Loucy (cell line): Measurements from ENCODE around the gene PLCL1.

Experiments used
- H2AFZ ChIP-seq: fragments of 200-600 bp; sonication (generic); 2 replicates; pipeline ENCODE4 v1.6.0; 2016; ENCODE audit warnings: antibody characterized with exemption, mild to moderate bottlenecking, low read length, moderate library complexity
- H3F3A ChIP-seq: fragments of 200-600 bp; 2 replicates; pipeline ENCODE4 v1.6.0; 2016; ENCODE audit warnings: antibody characterized with exemption, low read depth, mild to moderate bottlenecking
- H3K27me3 ChIP-seq: fragments of 200-600 bp; sonication (generic); 2 replicates; pipeline ENCODE4 v1.6.1; 2014; ENCODE audit warnings: low read length, mild to moderate bottlenecking; ENCODE audit not compliant: insufficient read depth, poor library complexity, severe bottlenecking
- H3K36me3 ChIP-seq: fragments of 200-600 bp; sonication (generic); 2 replicates; pipeline ENCODE4 v1.6.1; 2016; ENCODE audit warnings: low read length; ENCODE audit not compliant: insufficient read depth
- H3K4me1 ChIP-seq: fragments of 200-600 bp; sonication (generic); 2 replicates; pipeline ENCODE4 v1.5.1; 2014; ENCODE audit warnings: low read length, mild to moderate bottlenecking; ENCODE audit not compliant: insufficient read depth, poor library complexity, severe bottlenecking
- H3K4me2 ChIP-seq: fragments of 200-600 bp; sonication (generic); 2 replicates; pipeline ENCODE4 v1.6.0; 2014; ENCODE audit warnings: antibody characterized with exemption, low read length, low read depth, mild to moderate bottlenecking; ENCODE audit not compliant: poor library complexity, severe bottlenecking
- H3K4me3 ChIP-seq: fragments of 200-600 bp; sonication (generic); 2 replicates; pipeline ENCODE4 v1.5.1; 2014; ENCODE audit warnings: low read length, mild to moderate bottlenecking, mixed read lengths; ENCODE audit not compliant: poor library complexity, severe bottlenecking
- H3K79me2 ChIP-seq: fragments of 200-600 bp; sonication (generic); 2 replicates; pipeline ENCODE4 v1.6.1; 2014; ENCODE audit warnings: low read length; ENCODE audit not compliant: insufficient read depth
- H3K9ac ChIP-seq: fragments of 200-600 bp; sonication (generic); 2 replicates; pipeline ENCODE4 v1.6.0; 2014; ENCODE audit warnings: mild to moderate bottlenecking, low read depth, low read length, moderate library complexity; ENCODE audit not compliant: poor library complexity, severe bottlenecking
- H3K9me2 ChIP-seq: fragments of 200-600 bp; sonication (generic); replicated peaks from 2 replicates; pipeline ENCODE4 v1.6.1; 2016; ENCODE audit warnings: low read depth, low read length, mixed read lengths
- H3K9me3 ChIP-seq: fragments of 200-600 bp; sonication (generic); 2 replicates; pipeline ENCODE4 v1.6.1; 2014; ENCODE audit warnings: mild to moderate bottlenecking, antibody characterized with exemption, low read length, low read depth; ENCODE audit not compliant: insufficient read depth
- H4K20me1 ChIP-seq: fragments of 200-600 bp; sonication (generic); 2 replicates; pipeline ENCODE4 v1.6.0; 2014; ENCODE audit warnings: antibody characterized with exemption, low read length, mild to moderate bottlenecking; ENCODE audit not compliant: insufficient read depth, poor library complexity, severe bottlenecking
- EZH2phosphoT487 ChIP-seq: fragments of 200-600 bp; IDR thresholded peaks from 2 replicates; pipeline ENCODE4 v1.6.1; 2018; ENCODE audit warnings: antibody characterized with exemption, mild to moderate bottlenecking, moderate library complexity, borderline replicate concordance
- TF ChIP-seq, protein P1 (sequence below): fragments of 200-600 bp; sonication (generic); conservative IDR thresholded peaks from 2 replicates; pipeline ENCODE4 v1.5.1; 2014; ENCODE audit warnings: mild to moderate bottlenecking, antibody characterized with exemption, low read length

Gene PLCL1

DNA sequence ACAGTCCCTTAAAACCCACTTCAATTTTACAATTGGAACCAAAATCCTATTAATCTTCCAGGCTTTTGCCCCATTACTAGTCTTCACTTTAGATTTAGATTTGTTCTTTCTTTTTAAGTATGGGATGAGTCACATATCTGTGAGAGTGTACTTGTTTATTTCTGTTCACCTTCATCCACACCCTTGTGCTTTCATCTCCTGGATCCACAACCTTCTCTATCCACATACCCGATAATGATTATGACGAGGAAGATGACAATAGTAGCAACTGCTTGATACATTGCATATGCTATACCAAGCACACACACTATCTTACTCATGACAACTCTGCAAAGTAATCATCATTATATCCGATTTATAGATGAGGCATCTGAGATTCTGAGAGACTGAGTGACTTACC is 297.3 kb downstream of the PLCL1 start:
- no peaks in the 10 kb centered on the region for H4K20me1 ChIP-seq
- H3K9me2 ChIP-seq: no peaks in the 10 kb centered on the region
- no peak overlapping the region for H3K4me2 ChIP-seq
- H2AFZ ChIP-seq: no peak overlapping the region
- no peak for TF ChIP-seq EZH2phosphoT487
- TF ChIP-seq, protein P1, sequence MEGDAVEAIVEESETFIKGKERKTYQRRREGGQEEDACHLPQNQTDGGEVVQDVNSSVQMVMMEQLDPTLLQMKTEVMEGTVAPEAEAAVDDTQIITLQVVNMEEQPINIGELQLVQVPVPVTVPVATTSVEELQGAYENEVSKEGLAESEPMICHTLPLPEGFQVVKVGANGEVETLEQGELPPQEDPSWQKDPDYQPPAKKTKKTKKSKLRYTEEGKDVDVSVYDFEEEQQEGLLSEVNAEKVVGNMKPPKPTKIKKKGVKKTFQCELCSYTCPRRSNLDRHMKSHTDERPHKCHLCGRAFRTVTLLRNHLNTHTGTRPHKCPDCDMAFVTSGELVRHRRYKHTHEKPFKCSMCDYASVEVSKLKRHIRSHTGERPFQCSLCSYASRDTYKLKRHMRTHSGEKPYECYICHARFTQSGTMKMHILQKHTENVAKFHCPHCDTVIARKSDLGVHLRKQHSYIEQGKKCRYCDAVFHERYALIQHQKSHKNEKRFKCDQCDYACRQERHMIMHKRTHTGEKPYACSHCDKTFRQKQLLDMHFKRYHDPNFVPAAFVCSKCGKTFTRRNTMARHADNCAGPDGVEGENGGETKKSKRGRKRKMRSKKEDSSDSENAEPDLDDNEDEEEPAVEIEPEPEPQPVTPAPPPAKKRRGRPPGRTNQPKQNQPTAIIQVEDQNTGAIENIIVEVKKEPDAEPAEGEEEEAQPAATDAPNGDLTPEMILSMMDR: no peak
- H3K9ac ChIP-seq: no peak overlapping the region
- no peak overlapping the region for H3K4me3 ChIP-seq
- H3F3A ChIP-seq: no peaks in the 10 kb centered on the region
- H3K79me2 ChIP-seq: no peaks in the 10 kb centered on the region
- H3K36me3 ChIP-seq: no peaks in the 10 kb centered on the region
- H3K9me3 ChIP-seq: no peaks in the 10 kb centered on the region
- no peaks in the 10 kb centered on the region for H3K27me3 ChIP-seq
- H3K4me1 ChIP-seq: no peaks in the 10 kb centered on the region

- H3F3A ChIP-seq: no peaks in the 10 kb centered on the region
- H3K9me3 ChIP-seq: no peaks in the 10 kb centered on the region
- H3K79me2 ChIP-seq: no peaks in the 10 kb centered on the region
- no peak overlapping the region for H2AFZ ChIP-seq
- no peak overlapping the region for H3K9ac ChIP-seq
- no peak overlapping the region for H3K4me3 ChIP-seq
- H3K4me1 ChIP-seq: no peaks in the 10 kb centered on the region
- H3K27me3 ChIP-seq: no peaks in the 10 kb centered on the region
- H3K4me2 ChIP-seq: no peak overlapping the region
- H3K9me2 ChIP-seq: no peaks in the 10 kb centered on the region
- H3K36me3 ChIP-seq: no peaks in the 10 kb centered on the region
- H4K20me1 ChIP-seq: no peaks in the 10 kb centered on the region
- no peak for TF ChIP-seq EZH2phosphoT487
- TF ChIP-seq, protein P1: no peak
These were observed 297.7 kb downstream of the PLCL1 start for GRCh38 chr2:198102120-198102519.

- Histone ChIP-seq H3K9ac (no peak overlapping the region), H3F3A (no peaks in the 10 kb centered on the region), H3K4me3 (no peak overlapping the region), H3K9me3 (no peaks in the 10 kb centered on the region), H3K4me2 (no peak overlapping the region), H3K79me2 (no peaks in the 10 kb centered on the region), H2AFZ (no peak overlapping the region), H3K9me2 (no peaks in the 10 kb centered on the region), H3K36me3 (no peaks in the 10 kb centered on the region), H3K27me3 (no peaks in the 10 kb centered on the region), H3K4me1 (no peaks in the 10 kb centered on the region), H4K20me1 (no peaks in the 10 kb centered on the region)
- TF ChIP-seq, protein P1: no peak
- no peak for TF ChIP-seq EZH2phosphoT487
These were observed 298.5 kb downstream of the PLCL1 start for GRCh38 chr2:198102856-198103255.
